K562 (cell line): Measurements from ENCODE around the gene TMEM61.

Experiments
- ATF4 ChIP-seq: fragments of 450-650 bp; formaldehyde crosslinking; IDR thresholded peaks from 2 replicates; pipeline ENCODE4 v1.4.0; 2022; ENCODE audit warnings: mild to moderate bottlenecking, moderate library complexity
- CBX5 ChIP-seq: IDR thresholded peaks from 2 replicates; pipeline ENCODE4 v1.6.1; 2014; ENCODE audit warnings: low read depth, borderline replicate concordance
- CEBPG ChIP-seq, 3 experiments: fragments of 200-800 bp in 1 of 3; sonication (Bioruptor generic) in 1 of 3; sonication (generic) in 1 of 3; formaldehyde crosslinking in 1 of 3; IDR thresholded peaks in 2 of 3; conservative IDR thresholded peaks in 1 of 3; 2 replicates each; pipeline versions ENCODE4 v1.6.1 to v1.8.0; 2016 to 2022; ENCODE audit warnings: missing compliant biosample characterization in 2 of 3, missing genetic modification characterization in 2 of 3, mild to moderate bottlenecking in 1 of 3, missing genetic modification reagents in 1 of 3
- EP300 ChIP-seq: IDR thresholded peaks from 2 replicates; pipeline ENCODE4 v1.6.1; 2012; ENCODE audit warnings: low read length, improper control_type of control experiment
- MAZ ChIP-seq, 2 experiments: fragments of 450-650 bp in 1 of 2; sonication (generic) in 1 of 2; formaldehyde crosslinking; IDR thresholded peaks in 1 of 2; conservative IDR thresholded peaks in 1 of 2; 2 replicates each; pipeline versions ENCODE4 v1.4.0 to v1.5.0; 2020; ENCODE audit warnings: mild to moderate bottlenecking in 1 of 2, missing genetic modification reagents in 1 of 2
- NCOA2 ChIP-seq, 2 experiments: fragments of 450-650 bp; IDR thresholded peaks; 2 replicates each; pipeline ENCODE4 v1.6.1; 2018; ENCODE audit warnings: mild to moderate bottlenecking in 2 of 2, moderate library complexity in 1 of 2; ENCODE audit not compliant: partially characterized antibody in 2 of 2
- PURB ChIP-seq: sonication (generic); formaldehyde crosslinking; IDR thresholded peaks from 2 replicates; pipeline ENCODE4 v1.9.0; 2021; ENCODE audit warnings: low read depth, mild to moderate bottlenecking, missing genetic modification reagents
- RAD21 ChIP-seq, 2 experiments: fragments of 250-450 bp in 1 of 2; fragments of 450-650 bp in 1 of 2; sonication (Bioruptor Pico) in 1 of 2; formaldehyde crosslinking in 1 of 2; IDR thresholded peaks in 1 of 2; conservative IDR thresholded peaks in 1 of 2; 2 replicates each; pipeline versions ENCODE4 v1.4.0 to v1.8.0; 2020 to 2022; ENCODE audit warnings: mild to moderate bottlenecking in 2 of 2, moderate library complexity in 1 of 2
- SMARCB1 ChIP-seq: IDR thresholded peaks from 2 replicates; pipeline ENCODE4 v1.6.1; 2011; ENCODE audit warnings: improper control_type of control experiment, low read depth; ENCODE audit not compliant: insufficient read length
- TBP ChIP-seq: optimal IDR thresholded peaks from 2 replicates; pipeline ENCODE3; 2011; ENCODE audit warnings: low read depth, low read length, improper control_type of control experiment
- ZC3H4 ChIP-seq: sonication (generic); formaldehyde crosslinking; IDR thresholded peaks from 2 replicates; pipeline ENCODE4 v1.9.0; 2021; ENCODE audit warnings: missing genetic modification reagents, borderline replicate concordance
- ZNF785 ChIP-seq: fragments of 250-450 bp; sonication (Bioruptor Pico); IDR thresholded peaks from 2 replicates; pipeline ENCODE4 v1.4.0; 2020; ENCODE audit warnings: mild to moderate bottlenecking
- TF ChIP-seq, protein P1 (sequence below): sonication (generic); formaldehyde crosslinking; IDR thresholded peaks from 2 replicates; pipeline ENCODE4 v1.8.0; 2022; ENCODE audit warnings: missing genetic modification reagents, mild to moderate bottlenecking, moderate library complexity, borderline replicate concordance
- TF ChIP-seq, protein P2 (sequence below), 2 experiments: fragments of 450-650 bp in 1 of 2; sonication (generic) in 1 of 2; formaldehyde crosslinking in 1 of 2; IDR thresholded peaks in 1 of 2; conservative IDR thresholded peaks in 1 of 2; 2 replicates each; pipeline versions ENCODE4 v1.6.1 to v1.8.1; 2016 to 2023; ENCODE audit warnings: mild to moderate bottlenecking in 2 of 2, moderate library complexity in 2 of 2, inconsistent platforms in 1 of 2, missing genetic modification reagents in 1 of 2

GRCh38 chr1:55039342-55040082 is 59.1 kb downstream of the TMEM61 start, which contains the start of gene PCSK9:
- TF ChIP-seq SMARCB1 (no peak), NCOA2 (IDR thresholded peaks at IDR 0.05; ENCODE audit: partially characterized antibody in 2 of 2) (no peak), RAD21 (CRISPR knock-in tag; conservative IDR thresholded peaks at IDR 0.05 in 1 of 2, IDR thresholded peaks at IDR 0.05 in 1 of 2) (no peak), ZNF785 (no peak), PURB (CRISPR knock-in tag) (no peak), MAZ (CRISPR knock-in tag; conservative IDR thresholded peaks at IDR 0.05 in 1 of 2, IDR thresholded peaks at IDR 0.05 in 1 of 2) (peak in 1 of 2 experiments; percentile 60; a peak in 2 of 4 replicates), ZC3H4 (CRISPR knock-in tag) (no peak), TBP (peak; percentile 78), CEBPG (CRISPR knock-in tag; IDR thresholded peaks at IDR 0.05) (no peak), CEBPG (tag; conservative IDR thresholded peaks at IDR 0.05 in 1 of 2, IDR thresholded peaks at IDR 0.05 in 1 of 2) (no peak), CBX5 (no peak), ATF4 (CRISPR knock-in tag) (no peak), EP300 (peak; percentile 83)
- TF ChIP-seq, protein P1, sequence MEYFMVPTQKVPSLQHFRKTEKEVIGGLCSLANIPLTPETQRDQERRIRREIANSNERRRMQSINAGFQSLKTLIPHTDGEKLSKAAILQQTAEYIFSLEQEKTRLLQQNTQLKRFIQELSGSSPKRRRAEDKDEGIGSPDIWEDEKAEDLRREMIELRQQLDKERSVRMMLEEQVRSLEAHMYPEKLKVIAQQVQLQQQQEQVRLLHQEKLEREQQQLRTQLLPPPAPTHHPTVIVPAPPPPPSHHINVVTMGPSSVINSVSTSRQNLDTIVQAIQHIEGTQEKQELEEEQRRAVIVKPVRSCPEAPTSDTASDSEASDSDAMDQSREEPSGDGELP (CRISPR knock-in tag) = peak; percentile 34; the same call in 1 of the 2 replicates
- TF ChIP-seq, protein P2, sequence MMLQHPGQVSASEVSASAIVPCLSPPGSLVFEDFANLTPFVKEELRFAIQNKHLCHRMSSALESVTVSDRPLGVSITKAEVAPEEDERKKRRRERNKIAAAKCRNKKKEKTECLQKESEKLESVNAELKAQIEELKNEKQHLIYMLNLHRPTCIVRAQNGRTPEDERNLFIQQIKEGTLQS (IDR thresholded peaks at IDR 0.05) = no peak
- TF ChIP-seq, protein P2 (CRISPR knock-in tag; conservative IDR thresholded peaks at IDR 0.05) = no peak
